GM21825 (cell line): ENCODE measurements around the gene CDCP1.
"Not testable (repeated sequence)": the region's sequence is repeated elsewhere in the genome, so short reads cannot be mapped to it uniquely, and the experiment has no call there.

Experiments used
- ATAC-seq: cut with Tn5 transposase; IDR thresholded peaks from one replicate; pipeline ENCODE4 v1.9.1; 2021; ENCODE audit warnings: mild to moderate bottlenecking, moderate library complexity; ENCODE audit not compliant: unreplicated experiment

The CDCP1 gene

DNA sequence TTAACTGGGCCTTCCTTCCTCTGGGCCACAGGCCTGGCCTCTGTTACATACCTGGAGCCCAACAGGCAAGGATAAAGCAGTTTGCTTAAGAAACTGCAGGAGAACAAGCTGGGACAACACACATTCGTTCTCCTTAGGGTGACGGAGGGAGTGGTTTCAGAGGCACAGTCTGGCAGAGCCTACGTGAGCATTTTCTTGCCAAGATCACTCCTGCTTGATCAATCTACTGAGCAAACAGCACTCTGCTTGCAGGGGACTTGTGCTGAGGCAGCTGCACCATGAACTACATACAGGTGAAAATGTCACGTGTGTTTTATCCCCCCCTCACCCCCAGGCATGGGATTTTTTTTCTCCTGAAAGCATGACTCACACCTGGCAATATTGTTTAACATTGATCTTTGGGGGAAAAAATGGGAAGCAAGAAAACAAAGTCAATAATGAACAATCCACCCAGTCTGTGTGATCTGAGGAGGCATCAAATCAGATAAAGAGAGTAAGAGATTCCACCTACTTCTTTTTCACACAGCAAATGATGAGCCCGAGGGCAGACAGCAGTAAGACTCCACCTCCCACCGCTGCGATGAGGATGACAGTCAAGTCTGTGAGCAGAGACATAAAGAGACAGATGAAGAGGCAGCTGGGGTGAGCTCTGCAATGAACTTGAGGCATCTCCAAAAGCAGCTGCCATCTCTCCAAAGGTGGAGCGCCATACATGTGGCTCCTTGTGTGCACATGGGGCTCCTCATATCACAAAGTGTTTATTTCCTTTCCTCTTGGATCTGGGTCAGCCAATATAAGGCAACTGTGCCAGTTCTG lies 57.4 kb downstream of the CDCP1 start:
- ATAC-seq = no peak

GRCh38 chr3:45087155-45087554 lies 59.0 kb downstream of the CDCP1 start:
- no peak for ATAC-seq

GRCh38 chr3:45084820-45085816 lies 61.1 kb downstream of the CDCP1 start:
- no peak for ATAC-seq

DNA sequence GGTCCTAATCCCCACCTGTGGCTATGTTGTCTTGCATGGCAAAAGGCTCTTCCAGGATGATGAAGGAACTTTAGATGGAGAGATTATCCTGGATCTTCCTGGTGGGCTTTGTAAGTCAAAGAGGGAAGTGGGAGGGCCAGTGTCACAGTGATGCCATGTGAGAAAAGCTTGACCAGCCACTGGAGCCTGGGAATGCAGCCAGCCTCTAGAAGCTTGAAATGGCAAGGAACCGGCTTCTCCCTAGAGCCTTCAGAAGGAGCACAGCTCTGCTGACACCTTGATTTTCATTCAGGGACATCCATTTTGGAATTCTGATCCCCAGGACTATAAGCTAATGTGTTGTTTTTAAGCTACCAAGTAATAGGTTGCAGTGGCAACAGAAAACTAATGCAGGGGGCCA lies 61.8 kb downstream of the CDCP1 start:
- ATAC-seq = no peak

- ATAC-seq = no peak
Measured at GRCh38 chr3:45083023-45083422, 63.2 kb downstream of the CDCP1 start.

GRCh38 chr3:45082142-45082538 lies 64.0 kb downstream of the CDCP1 start:
- ATAC-seq = no peak

DNA sequence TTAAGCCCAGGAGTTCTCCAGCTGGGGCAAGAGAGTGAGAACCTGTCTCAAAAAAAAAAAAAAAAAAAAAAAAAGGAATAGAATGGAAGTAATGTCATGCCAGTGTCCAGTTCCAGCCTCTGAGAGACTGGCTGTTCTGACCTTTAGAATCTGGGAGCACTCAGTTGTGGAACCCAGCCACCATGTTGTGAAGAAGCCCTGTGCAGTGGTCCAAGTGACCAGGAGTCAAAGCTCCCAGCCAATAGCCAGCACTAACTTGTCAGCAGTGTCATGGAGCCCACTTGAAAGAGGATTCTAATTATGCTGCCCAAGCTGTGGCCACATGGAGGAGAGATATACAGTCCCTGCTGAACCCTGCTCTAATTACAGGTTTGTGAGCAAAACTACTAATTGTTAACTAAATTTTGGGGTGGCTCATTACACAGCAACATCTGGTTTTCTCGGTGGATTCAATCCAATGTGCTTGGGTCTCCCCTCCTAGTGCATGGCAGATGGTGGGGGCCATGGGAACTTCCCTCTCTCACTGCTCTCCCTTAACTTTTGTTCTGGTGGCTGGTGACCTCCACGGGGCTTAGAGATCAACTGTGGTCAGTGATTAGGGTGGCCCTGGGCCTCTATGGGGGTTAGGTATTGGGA lies 64.6 kb downstream of the CDCP1 start:
- no peak for ATAC-seq

- ATAC-seq = no peak
Measured at GRCh38 chr3:45080824-45081223, 65.4 kb downstream of the CDCP1 start.

DNA sequence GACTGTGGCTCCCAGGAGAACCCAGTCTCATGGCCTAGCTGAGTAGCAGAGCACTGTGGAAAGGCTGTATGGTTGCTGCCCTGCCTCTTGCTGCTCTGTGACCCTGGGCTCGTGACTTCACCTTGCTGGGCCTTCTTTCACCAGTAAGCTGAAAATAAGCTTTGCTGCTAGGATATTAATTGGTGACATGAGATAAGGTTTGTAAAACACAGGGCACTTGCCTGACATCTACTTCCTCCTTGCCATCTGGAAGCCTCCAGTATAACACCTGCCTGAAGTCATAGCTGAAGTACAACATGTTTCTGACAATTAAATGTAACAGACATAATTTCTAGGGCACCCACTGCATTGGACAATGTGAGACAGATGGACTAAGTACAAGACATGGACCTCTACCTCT lies 66.5 kb downstream of the CDCP1 start:
- no peak for ATAC-seq

DNA sequence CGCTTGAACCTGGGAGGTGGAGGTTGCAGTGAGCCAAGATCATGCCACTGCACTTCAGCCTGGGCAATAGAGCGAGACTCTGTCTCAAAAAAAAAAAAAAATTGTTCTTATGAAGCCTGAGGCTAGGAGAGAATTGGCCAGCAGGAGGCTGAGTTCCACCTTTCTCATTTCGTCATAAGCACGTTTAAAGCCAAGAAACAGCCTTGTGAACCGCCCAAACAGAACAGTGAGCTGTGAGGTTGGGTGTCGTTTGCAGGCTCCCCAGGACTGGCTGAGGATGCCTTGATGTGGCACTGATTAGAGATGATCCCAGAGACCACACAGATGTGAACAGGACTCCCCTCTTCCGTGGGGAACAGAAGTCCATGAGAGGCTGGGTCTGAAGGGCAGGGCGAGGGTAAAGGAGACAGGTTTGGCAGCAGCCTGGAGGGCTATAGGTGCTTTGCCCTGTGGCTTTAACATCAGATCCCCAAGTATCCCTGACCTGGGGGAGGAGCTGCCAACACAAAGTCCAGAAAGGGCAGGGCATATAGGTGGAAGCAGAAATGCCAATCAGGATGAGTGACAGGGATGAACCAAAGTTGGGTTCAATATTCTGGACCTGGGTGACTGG lies 67.2 kb downstream of the CDCP1 start:
- no peak for ATAC-seq

- ATAC-seq = not testable (repeated sequence)
Measured at GRCh38 chr3:45078256-45078655, 67.9 kb downstream of the CDCP1 start.

GRCh38 chr3:45075821-45076625 lies 70.2 kb downstream of the CDCP1 start:
- no peak for ATAC-seq

DNA sequence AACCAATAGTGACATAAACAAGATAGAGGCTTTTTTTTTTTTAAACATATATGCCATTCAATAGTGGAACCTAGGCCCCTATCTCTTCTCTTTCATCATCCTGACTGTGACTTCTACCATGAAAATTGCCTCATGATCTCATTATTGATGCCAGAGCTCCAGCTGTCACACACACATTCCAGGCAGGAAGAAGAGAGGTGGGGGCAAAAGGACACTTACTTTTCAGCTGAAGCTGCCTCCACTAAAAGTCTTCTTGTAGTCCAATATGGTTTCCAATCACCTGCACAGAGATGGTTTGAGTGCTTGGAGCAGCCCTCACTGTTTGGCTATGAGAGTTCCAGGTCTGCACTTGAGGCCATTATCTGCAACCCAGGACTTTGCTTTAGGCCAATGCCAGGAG lies 75.1 kb downstream of the CDCP1 start:
- no peak for ATAC-seq

DNA sequence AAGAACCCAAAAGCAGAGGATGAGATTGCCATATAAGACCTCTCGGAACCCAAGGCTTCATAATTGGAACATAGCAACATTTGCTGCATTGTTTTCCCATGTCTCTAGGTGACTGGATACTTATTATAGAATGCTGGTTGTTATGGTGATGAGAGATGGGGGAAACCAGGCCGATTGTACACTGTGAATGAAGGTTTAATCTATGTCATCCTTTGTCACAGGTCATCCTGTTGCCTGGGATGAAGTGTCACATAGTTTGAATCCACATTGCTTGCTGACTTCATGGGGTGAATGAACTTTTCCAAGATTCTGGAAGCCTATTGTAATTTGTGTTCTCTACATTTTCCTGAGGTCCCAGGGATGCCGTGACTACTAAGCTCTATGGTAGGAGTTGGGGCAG lies 78.2 kb downstream of the CDCP1 start:
- no peak for ATAC-seq

DNA sequence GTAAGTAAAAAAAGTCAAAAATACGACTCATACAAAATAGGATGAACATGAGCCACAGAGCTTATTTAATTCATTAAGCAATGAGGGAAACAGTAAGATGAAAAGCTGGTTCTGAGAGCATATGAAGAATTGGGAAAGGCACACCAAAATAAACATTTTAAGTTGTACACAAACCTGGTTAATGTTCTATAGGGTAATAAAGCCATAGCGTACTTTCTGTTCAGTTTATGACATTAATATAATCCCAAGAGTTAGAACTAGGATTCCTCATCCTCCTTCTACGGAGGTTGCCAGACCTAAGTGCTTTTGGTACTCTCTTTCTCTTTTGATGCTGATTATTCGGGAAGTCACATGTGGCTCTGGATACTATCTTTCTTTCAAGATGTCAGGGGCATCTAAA lies 78.7 kb downstream of the CDCP1 start:
- ATAC-seq = no peak

DNA sequence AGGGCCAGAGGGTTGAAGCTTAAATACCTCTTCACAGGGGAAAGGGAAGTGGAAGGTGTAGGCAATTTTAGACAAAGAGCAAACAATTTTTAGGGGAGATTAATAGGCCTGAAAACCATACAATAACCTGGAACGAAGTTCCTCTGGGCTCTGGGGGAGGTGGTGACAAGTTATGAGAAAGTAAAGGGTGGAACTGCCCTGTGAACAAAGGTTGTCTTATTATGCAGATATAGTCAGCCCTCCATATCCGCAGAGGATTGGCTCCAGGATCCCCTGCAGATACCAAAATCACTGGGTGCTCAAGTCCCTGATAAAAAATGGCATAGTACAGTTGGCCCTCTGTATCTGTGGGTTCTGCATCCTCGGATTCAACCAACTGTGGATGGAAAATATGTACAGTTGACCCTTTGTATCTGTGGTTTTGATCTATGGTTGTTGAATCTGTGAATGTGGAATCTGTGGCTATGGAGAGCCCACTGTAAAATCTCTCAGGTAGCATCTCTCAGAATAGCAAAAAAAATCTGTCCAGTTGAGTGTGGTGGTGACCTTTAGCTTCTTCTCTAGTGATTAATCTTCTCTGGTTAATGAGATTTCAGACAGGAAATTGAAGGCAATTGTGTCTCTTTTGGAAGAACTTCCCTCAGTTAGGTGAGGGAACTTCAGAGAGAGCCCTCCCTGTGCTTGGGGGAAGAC lies 79.9 kb downstream of the CDCP1 start:
- ATAC-seq = no peak

DNA sequence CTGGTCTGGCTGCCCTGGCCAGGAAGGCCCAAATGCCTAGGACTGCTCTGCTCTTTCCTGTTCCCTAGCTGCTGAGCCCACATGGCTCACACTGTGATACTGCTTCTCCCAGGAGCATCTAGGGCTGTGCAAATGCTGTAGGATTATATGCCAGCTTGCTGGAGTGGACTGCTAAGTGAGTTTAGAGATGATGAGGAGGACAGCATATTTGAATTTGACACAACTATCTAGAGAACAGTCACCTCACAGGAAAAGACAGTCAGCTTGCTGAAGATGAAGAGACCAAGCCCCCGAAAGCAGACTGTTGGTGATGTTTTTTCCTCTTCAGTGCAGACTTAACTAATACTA lies 80.8 kb downstream of the CDCP1 start:
- ATAC-seq = no peak

DNA sequence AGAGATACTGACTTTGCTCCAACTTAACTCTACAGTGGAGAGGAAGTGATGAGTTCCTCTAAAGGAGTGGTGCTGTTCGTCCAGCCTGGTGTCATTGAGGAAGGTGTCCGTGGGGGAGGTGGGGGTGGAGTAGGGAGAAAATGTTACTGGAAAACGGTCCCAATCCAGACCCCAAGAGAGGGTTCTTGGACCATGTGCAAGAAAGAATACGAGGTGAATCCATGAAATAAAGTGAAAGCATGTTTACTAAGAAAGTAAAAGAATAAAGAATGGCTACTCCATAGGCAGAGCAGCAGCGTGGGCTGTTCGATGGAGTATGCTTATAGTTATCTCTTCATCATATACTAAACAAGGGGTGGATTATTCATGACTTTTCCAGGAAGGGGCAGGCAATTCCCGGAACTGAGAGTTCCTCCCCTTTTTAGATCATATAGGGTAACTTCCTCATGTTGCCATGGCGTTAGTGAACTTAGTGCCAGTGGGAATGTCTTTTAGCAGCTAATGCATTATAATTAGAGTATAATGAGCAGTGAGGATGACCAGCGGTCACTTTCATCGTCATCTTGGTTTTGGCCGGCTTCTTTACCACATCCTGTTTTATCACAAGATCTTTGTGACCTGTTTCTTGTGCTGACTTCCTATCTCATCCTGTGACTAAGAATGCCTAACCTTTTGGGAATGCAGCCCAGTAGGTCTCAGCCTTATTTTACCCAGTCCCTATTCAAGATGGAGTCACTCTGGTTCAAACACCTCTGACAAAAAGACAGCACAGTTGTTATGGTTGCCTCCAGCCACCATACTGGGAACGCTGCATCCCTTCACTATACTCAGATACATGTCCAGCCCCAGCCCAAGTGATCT lies 81.4 kb downstream of the CDCP1 start:
- ATAC-seq = no peak

GRCh38 chr3:45062697-45063070 lies 83.5 kb downstream of the CDCP1 start:
- ATAC-seq = no peak
